CD4-positive, alpha-beta T cell treated with Interleukin-21 for 1 hour (primary cell): ENCODE results near the gene PRTN3.
A peak's percentile ranks its signal among the peaks of the same experiment; 100 is the strongest.
"Not testable (repeated sequence)": the region's sequence is repeated elsewhere in the genome, so short reads cannot be mapped to it uniquely, and the experiment has no call there.

Experiments used
- DNase-seq: peaks from one replicate; pipeline ENCODE4 v3.0.0-alpha.2; 2020

The PRTN3 gene

GRCh38 chr19:884420-885211 lies 43.8 kb downstream of the PRTN3 start:
- no peak for DNase-seq

GRCh38 chr19:885536-886224 lies 44.9 kb downstream of the PRTN3 start:
- DNase-seq = no peak

- no peak for DNase-seq
Measured at GRCh38 chr19:887072-887471, 46.3 kb downstream of the PRTN3 start.

- no peak for DNase-seq
Measured at GRCh38 chr19:887599-887998, 46.8 kb downstream of the PRTN3 start.

GRCh38 chr19:888581-889385 lies 48.0 kb downstream of the PRTN3 start:
- no peak for DNase-seq

GRCh38 chr19:889662-890295 lies 49.0 kb downstream of the PRTN3 start:
- DNase-seq = no peak

- DNase-seq = no peak
Measured at GRCh38 chr19:890831-891230, 50.0 kb downstream of the PRTN3 start.

GRCh38 chr19:891421-892200 lies 50.8 kb downstream of the PRTN3 start:
- not testable (repeated sequence) for DNase-seq

- no peak for DNase-seq
Measured at GRCh38 chr19:892243-892893, 51.6 kb downstream of the PRTN3 start.

- DNase-seq = peak; percentile 93
Measured at GRCh38 chr19:892894-893689, 52.3 kb downstream of the PRTN3 start, which contains the start of the genes MED16 and RNU6-9. Gene MED16, minus strand, starts transcription at chr19:893187. Its CDS starts 2,056 bp downstream, at chr19:891131. Gene RNU6-9, plus strand, starts transcription at chr19:893484.

- DNase-seq = no peak
Measured at GRCh38 chr19:896434-896833, 55.6 kb downstream of the PRTN3 start.

- no peak for DNase-seq
Measured at GRCh38 chr19:896999-897398, 56.2 kb downstream of the PRTN3 start.

- DNase-seq = no peak
Measured at GRCh38 chr19:897442-898039, 56.7 kb downstream of the PRTN3 start.
